Measurements from ENCODE around the gene TNK2. TPM values are rescaled to one million over a fixed set of nuclear protein-coding genes. Genes with fewer than 3 reads are reported as not detected.

TNK2 gene
- polyA plus RNA-seq, 4 donors, result 6.7 to 32.8 (median 16.2) TPM

DNA sequence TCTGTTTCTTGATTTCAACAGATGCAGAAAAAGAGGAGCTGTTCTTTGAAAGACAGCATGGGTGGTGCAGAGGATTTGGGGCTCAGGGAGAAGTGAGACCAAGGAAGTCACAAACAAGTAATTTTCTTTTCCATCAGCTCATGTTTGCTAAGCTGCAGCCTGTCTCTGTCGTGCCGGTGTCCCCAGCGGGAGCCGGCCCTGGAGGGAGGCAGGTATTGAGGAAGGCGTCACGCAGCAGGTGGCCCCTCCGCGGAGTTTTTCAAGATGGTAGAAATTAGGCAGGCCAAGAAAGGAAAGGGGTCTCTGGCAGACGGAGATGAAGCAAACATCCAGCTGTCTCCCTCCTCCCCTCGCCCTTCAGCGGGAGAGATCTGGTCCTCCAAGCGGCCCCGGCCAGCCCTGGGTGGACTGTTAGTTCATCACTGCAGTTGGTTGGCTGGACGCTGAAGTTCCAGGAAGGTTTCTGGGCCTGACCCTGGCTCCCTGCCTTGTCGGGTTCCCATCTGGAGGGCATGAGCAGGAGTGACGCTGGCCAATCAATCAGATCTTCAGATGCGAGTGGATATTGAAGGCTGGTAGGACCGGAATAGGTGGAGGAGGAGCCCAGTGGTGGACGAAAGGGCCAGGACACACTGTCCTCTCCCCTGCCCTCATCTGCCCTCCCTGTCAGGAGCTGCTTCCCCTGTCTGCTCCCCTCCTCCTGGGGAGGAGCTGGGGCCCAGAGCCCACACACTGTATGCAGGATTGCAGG is 68.9 kb downstream of the TNK2 start:
- Histone ChIP-seq H3K27me3 (ENCODE audit: control insufficient read depth in 3 of 3, insufficient read depth in 3 of 3, low read length in 3 of 3) (peaks cover 0 to 12% (median 2%) of the 10 kb centered on the region in 3 donors), H3K27ac (ENCODE audit: low read depth in 1 of 3, low read length in 2 of 3) (no peak overlapping the region), H3K4me1 (ENCODE audit: control insufficient read depth in 3 of 3, insufficient read depth in 2 of 3, low read depth in 1 of 3, low read length in 2 of 3) (no peaks in the 10 kb centered on the region), H3K9me3 (ENCODE audit: control insufficient read depth in 2 of 2, insufficient read depth in 1 of 2, low read depth in 1 of 2, low read length in 1 of 2) (no peaks in the 10 kb centered on the region), H3K36me3 (ENCODE audit: control insufficient read depth in 3 of 3, insufficient read depth in 2 of 3, low read depth in 1 of 3, low read length in 3 of 3) (no peaks in the 10 kb centered on the region), H3K4me3 (ENCODE audit: low read depth in 1 of 3, low read length in 3 of 3) (no peak overlapping the region)
- WGBS, 3 donors, result 57 to 69% (median 68%) methylated on average over 19 of the region's 19 CpGs
- FAIRE-seq (no peak), DNase-seq (no peak)

DNA sequence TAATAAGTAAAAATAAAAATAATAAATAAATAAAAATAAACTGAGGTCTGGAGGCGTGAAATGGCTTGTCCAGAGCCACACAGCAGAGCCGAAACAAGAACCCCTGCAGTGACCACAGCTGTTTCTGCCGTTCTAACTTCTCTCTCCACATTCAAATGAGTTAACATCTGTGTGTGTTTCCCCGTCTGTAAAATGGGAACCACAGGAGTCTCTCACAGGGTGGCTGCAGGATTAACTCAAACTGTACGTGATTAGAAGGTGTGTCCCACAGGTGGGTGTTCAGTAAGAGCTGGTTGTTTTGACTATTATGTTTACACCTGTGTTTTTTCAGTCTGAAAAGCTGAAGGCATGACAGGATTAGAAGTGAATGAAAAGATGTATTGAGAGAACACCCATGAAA is 69.6 kb downstream of the TNK2 start:
- no peaks in the 10 kb centered on the region for H3K4me1 ChIP-seq (ENCODE audit: control insufficient read depth in 3 of 3, insufficient read depth in 2 of 3, low read depth in 1 of 3, low read length in 2 of 3)
- H3K36me3 ChIP-seq (ENCODE audit: control insufficient read depth in 3 of 3, insufficient read depth in 2 of 3, low read depth in 1 of 3, low read length in 3 of 3), result no peaks in the 10 kb centered on the region
- DNase-seq (no peak), FAIRE-seq (no peak)
- WGBS, 3 donors, result 57 to 74% (median 70%) methylated on average over 5 of the region's 5 CpGs
- no peak overlapping the region for H3K4me3 ChIP-seq (ENCODE audit: low read depth in 1 of 3, low read length in 3 of 3)
- H3K9me3 ChIP-seq (ENCODE audit: control insufficient read depth in 2 of 2, insufficient read depth in 1 of 2, low read depth in 1 of 2, low read length in 1 of 2), result no peaks in the 10 kb centered on the region
- peaks cover 0 to 12% (median 0%) of the 10 kb centered on the region in 3 donors for H3K27me3 ChIP-seq (ENCODE audit: control insufficient read depth in 3 of 3, insufficient read depth in 3 of 3, low read length in 3 of 3)
- H3K27ac ChIP-seq (ENCODE audit: low read depth in 1 of 3, low read length in 2 of 3), result no peak overlapping the region

DNA sequence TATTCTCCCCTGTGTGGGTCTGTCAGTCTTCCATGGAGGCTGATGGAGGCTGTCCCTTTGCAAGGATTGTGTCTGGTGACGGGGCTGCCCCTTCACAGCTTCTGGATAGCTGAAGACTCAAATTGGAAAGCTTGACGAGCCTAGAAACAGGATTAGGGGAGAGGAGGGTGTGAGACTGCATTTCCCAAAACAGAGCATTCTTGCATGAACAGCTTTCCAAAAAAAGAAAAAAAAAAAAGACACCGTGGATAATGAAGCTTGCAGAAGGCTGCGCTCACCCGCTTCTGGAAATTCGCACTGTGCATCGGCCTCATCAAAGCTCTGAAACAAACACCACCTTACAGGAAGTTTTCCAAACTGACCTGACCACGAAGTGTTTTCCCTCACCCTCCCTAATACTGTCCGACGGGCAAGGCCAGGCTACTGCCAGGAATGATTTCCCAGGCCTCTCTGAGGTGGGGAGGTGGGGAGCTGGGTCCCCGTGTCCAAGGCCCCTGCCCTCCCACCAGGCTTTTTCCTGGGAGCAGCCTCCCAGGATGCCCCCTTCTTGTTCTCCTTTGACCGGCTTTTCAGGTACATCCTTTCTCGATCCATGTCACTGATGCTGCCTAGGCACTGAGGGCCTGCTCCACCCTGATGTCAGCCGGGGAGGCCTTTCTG is 71.7 kb downstream of the TNK2 start:
- FAIRE-seq, result no peak
- H3K27me3 ChIP-seq (ENCODE audit: control insufficient read depth in 3 of 3, insufficient read depth in 3 of 3, low read length in 3 of 3), result peaks cover 0 to 12% (median 0%) of the 10 kb centered on the region in 3 donors

DNA sequence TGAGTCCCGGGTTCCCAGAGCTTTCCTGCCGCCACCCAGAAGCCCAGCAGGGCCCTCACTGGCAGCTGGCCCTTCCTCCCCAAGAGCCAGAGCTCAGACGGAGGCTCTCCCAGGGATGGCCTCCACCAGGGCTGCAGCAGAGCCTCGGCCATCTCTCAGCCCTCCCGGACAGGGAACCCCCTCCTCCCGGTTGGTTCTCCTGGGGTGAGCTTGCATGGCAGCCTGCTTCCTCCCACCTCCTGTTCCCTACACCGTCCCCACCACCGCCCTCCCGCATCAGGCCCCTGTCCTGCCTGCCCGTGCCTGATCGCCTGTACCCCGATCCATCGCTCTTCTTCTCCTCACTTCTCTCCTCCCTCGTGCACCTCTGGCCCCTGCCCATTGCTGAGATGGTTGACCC is 72.6 kb downstream of the TNK2 start:
- no peak overlapping the region for H3K27ac ChIP-seq (ENCODE audit: low read depth in 1 of 3, low read length in 2 of 3)
- no peak for DNase-seq
- H3K4me3 ChIP-seq (ENCODE audit: low read depth in 1 of 3, low read length in 3 of 3), result no peak overlapping the region
- peaks cover 0 to 12% (median 0%) of the 10 kb centered on the region in 3 donors for H3K27me3 ChIP-seq (ENCODE audit: control insufficient read depth in 3 of 3, insufficient read depth in 3 of 3, low read length in 3 of 3)
- no peaks in the 10 kb centered on the region for H3K9me3 ChIP-seq (ENCODE audit: control insufficient read depth in 2 of 2, insufficient read depth in 1 of 2, low read depth in 1 of 2, low read length in 1 of 2)
- H3K4me1 ChIP-seq (ENCODE audit: control insufficient read depth in 3 of 3, insufficient read depth in 2 of 3, low read depth in 1 of 3, low read length in 2 of 3), result no peaks in the 10 kb centered on the region
- FAIRE-seq, result no peak
- no peaks in the 10 kb centered on the region for H3K36me3 ChIP-seq (ENCODE audit: control insufficient read depth in 3 of 3, insufficient read depth in 2 of 3, low read depth in 1 of 3, low read length in 3 of 3)
- 87 to 90% (median 87%) methylated on average over 13 to 14 of the region's 14 CpGs for WGBS, 3 donors

More for the DNA sequence above, 71.7 kb downstream of the TNK2 start:
- DNase-seq, result no peak
- no peak overlapping the region for H3K27ac ChIP-seq (ENCODE audit: low read depth in 1 of 3, low read length in 2 of 3)
- WGBS, 3 donors, result 84 to 88% (median 88%) methylated on average over 14 of the region's 14 CpGs
- no peaks in the 10 kb centered on the region for H3K36me3 ChIP-seq (ENCODE audit: control insufficient read depth in 3 of 3, insufficient read depth in 2 of 3, low read depth in 1 of 3, low read length in 3 of 3)
- no peak overlapping the region for H3K4me3 ChIP-seq (ENCODE audit: low read depth in 1 of 3, low read length in 3 of 3)
- H3K4me1 ChIP-seq (ENCODE audit: control insufficient read depth in 3 of 3, insufficient read depth in 2 of 3, low read depth in 1 of 3, low read length in 2 of 3), result no peaks in the 10 kb centered on the region
- H3K9me3 ChIP-seq (ENCODE audit: control insufficient read depth in 2 of 2, insufficient read depth in 1 of 2, low read depth in 1 of 2, low read length in 1 of 2), result no peaks in the 10 kb centered on the region

DNA sequence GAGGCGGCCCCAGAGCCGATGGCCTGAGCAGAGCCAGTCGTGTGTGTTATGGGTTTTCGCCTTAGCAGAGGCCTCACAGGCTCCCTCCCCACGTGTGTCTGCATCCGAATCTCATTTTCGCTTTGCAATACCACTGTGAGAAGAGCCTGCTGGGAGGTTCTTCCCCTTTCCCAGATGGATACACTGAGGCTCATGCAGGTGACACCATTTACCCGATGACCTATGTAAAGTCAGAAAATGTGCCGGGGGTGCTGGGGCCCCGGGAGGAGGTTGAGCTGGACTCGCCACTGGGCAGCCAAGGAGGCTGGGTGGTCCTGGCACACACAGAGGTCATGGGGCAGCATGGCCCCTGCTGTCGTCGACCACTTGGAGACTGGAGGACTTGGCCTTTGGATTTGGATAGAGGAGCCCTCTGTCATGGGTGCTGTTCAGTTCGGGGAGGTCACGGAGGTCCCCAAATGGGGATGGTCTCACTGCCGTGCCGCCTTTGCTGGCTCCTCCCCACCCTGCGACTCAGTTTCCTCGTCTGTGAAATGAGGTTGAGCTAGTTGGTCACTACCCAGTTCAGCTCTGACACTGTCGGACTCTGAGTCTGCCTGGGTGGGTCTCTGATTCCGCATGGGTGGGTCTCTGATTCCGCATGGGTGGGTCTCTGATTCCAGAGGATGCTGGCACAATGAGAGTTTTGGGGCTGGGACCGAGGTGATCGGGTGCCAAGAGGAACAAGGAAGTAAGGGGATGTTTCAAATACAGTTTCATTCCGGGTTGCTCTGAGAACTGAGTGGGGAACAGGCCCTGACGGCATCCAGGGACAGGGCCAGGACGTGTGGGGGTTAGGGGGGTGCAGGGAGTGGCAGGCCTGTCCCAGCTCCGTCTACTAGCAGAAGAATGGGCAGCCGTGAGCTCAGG is 73.4 kb downstream of the TNK2 start:
- WGBS, 3 donors, result 84 to 87% (median 87%) methylated on average over 27 to 29 of the region's 29 CpGs
- Histone ChIP-seq H3K9me3 (ENCODE audit: control insufficient read depth in 2 of 2, insufficient read depth in 1 of 2, low read depth in 1 of 2, low read length in 1 of 2) (no peaks in the 10 kb centered on the region), H3K27ac (ENCODE audit: low read depth in 1 of 3, low read length in 2 of 3) (no peak overlapping the region), H3K4me1 (ENCODE audit: control insufficient read depth in 3 of 3, insufficient read depth in 2 of 3, low read depth in 1 of 3, low read length in 2 of 3) (no peaks in the 10 kb centered on the region), H3K4me3 (ENCODE audit: low read depth in 1 of 3, low read length in 3 of 3) (no peak overlapping the region), H3K36me3 (ENCODE audit: control insufficient read depth in 3 of 3, insufficient read depth in 2 of 3, low read depth in 1 of 3, low read length in 3 of 3) (no peaks in the 10 kb centered on the region), H3K27me3 (ENCODE audit: control insufficient read depth in 3 of 3, insufficient read depth in 3 of 3, low read length in 3 of 3) (peaks cover 0 to 12% (median 0%) of the 10 kb centered on the region in 3 donors)
- no peak for DNase-seq
- no peak for FAIRE-seq

DNA sequence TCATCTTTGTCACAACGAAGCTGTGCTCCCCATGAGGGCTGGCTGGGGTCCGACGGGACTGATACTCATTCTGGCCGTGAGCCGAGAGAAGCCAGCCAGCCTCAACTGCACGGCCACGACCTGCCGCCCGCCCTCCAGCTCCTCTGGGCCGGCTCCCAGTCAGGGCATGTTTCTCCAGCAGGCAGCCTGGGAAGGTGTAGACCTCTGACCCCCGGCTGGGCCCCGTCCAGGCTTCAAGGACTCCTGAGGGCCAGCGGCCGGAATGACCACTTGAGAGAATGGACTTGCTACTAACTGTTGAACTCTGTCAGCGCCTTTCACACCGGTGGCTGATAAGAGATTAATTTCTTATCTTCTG is 78.5 kb downstream of the TNK2 start:
- H3K27ac ChIP-seq (ENCODE audit: low read depth in 1 of 3, low read length in 2 of 3), result no peak overlapping the region
- H3K4me1 ChIP-seq (ENCODE audit: control insufficient read depth in 3 of 3, insufficient read depth in 2 of 3, low read depth in 1 of 3, low read length in 2 of 3), result no peaks in the 10 kb centered on the region
- no peaks in the 10 kb centered on the region for H3K36me3 ChIP-seq (ENCODE audit: control insufficient read depth in 3 of 3, insufficient read depth in 2 of 3, low read depth in 1 of 3, low read length in 3 of 3)
- no peaks in the 10 kb centered on the region for H3K9me3 ChIP-seq (ENCODE audit: control insufficient read depth in 2 of 2, insufficient read depth in 1 of 2, low read depth in 1 of 2, low read length in 1 of 2)
- no peak for FAIRE-seq
- no peak overlapping the region for H3K4me3 ChIP-seq (ENCODE audit: low read depth in 1 of 3, low read length in 3 of 3)
- no peaks in the 10 kb centered on the region for H3K27me3 ChIP-seq (ENCODE audit: control insufficient read depth in 3 of 3, insufficient read depth in 3 of 3, low read length in 3 of 3)
- no peak for DNase-seq
- WGBS, 3 donors, result 12 to 69% (median 36%) methylated on average over 16 of the region's 16 CpGs

DNA sequence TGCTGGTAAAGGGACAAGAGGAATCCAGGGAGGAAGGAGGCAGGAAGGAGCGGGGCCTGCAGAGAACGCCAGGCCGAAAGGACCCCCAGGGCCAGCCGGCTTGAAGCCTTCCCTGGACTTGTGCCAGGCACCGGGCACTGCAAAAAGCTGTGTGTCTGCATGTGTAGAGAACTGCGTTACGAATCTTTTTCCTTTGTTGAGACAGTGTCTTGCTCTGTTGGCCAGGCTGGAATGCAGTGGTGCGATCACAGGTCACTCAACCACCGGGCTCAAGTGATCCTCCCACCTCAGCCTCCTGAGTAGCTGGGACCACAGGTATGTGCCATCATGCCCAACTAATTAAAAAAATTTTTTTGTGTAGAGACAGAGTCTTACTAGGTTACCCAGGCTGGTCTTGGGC is 79.6 kb downstream of the TNK2 start:
- 85 to 95% (median 94%) methylated on average over 9 of the region's 9 CpGs for WGBS, 3 donors
- DNase-seq (no peak), FAIRE-seq (no peak)
- no peaks in the 10 kb centered on the region for H3K4me1 ChIP-seq (ENCODE audit: control insufficient read depth in 3 of 3, insufficient read depth in 2 of 3, low read depth in 1 of 3, low read length in 2 of 3)
- no peaks in the 10 kb centered on the region for H3K27me3 ChIP-seq (ENCODE audit: control insufficient read depth in 3 of 3, insufficient read depth in 3 of 3, low read length in 3 of 3)
- no peaks in the 10 kb centered on the region for H3K36me3 ChIP-seq (ENCODE audit: control insufficient read depth in 3 of 3, insufficient read depth in 2 of 3, low read depth in 1 of 3, low read length in 3 of 3)
- H3K9me3 ChIP-seq (ENCODE audit: control insufficient read depth in 2 of 2, insufficient read depth in 1 of 2, low read depth in 1 of 2, low read length in 1 of 2), result no peaks in the 10 kb centered on the region
- no peak overlapping the region for H3K4me3 ChIP-seq (ENCODE audit: low read depth in 1 of 3, low read length in 3 of 3)
- H3K27ac ChIP-seq (ENCODE audit: low read depth in 1 of 3, low read length in 2 of 3), result no peak overlapping the region

All from small intestine (tissue), 7 donors.